Measurements from ENCODE around the gene NFYA.

GRCh38 chr6:41071501-41071922, 1.3 kb upstream of the NFYA start:
- TF ChIP-seq CTCF (IDR thresholded peaks at IDR 0.05) (no peak), POLR2A (IDR thresholded peaks at IDR 0.05) (no peak)

Measured in ovary (tissue), 3 donors.